Panc1 (cell line): Measurements from ENCODE around the gene OPA1. TPM values are rescaled to one million over a fixed set of nuclear protein-coding genes. Genes with fewer than 3 reads are reported as not detected.

Source experiments
- ATAC-seq: fragments of 200-7000 bp; cut with Tn5 transposase; 2 replicates; pipeline ENCODE4 v1.9.1; 2020; ENCODE audit warnings: mild to moderate bottlenecking, moderate library complexity
- BruUV-seq: library from RNA; stranded (reverse); fragments of 400-500 nt; replicated peaks from 2 replicates; lab custom pipeline; 2021; lab: Mats Ljungman, UMichigan
- CTCF ChIA-PET: fragments of 300-600 bp; sonication (Branson Sonifier 250); formaldehyde crosslinking; loops from one replicate; lab custom pipeline; 2022; ENCODE audit warnings: antibody characterized with exemption; lab: Charles Lee
- POLR2A ChIA-PET: fragments of 300-600 bp; sonication (Branson Sonifier 250); formaldehyde crosslinking; loops from one replicate; lab custom pipeline; 2022; ENCODE audit warnings: antibody characterized with exemption; lab: Charles Lee
- DNase-seq: peaks from one replicate; pipeline ENCODE4 v3.0.0-alpha.2; 2010; ENCODE audit warnings: low read depth, low spot score
- H3K27ac ChIP-seq: 2 replicates; pipeline ENCODE4 v1.5.1; 2011; ENCODE audit warnings: mild to moderate bottlenecking, low read length, inconsistent platforms
- H3K27me3 ChIP-seq: fragments of 200-500 bp; sonication (Bioruptor generic); 2 replicates; pipeline ENCODE4 v1.6.0; 2014; ENCODE audit warnings: low read length, inconsistent platforms; ENCODE audit not compliant: control insufficient read depth, insufficient read depth
- H3K36me3 ChIP-seq: fragments of 200-500 bp; sonication (Bioruptor generic); 2 replicates; pipeline ENCODE4 v1.5.1; 2014; ENCODE audit warnings: inconsistent platforms, mild to moderate bottlenecking, low read length, moderate library complexity; ENCODE audit not compliant: control insufficient read depth, insufficient read depth
- H3K4me1 ChIP-seq: 2 replicates; pipeline ENCODE4 v1.5.1; 2011; ENCODE audit warnings: inconsistent platforms, mild to moderate bottlenecking, low read length, moderate library complexity; ENCODE audit not compliant: control insufficient read depth, insufficient read depth
- H3K4me3 ChIP-seq, 2 experiments: 2 replicates each; pipeline ENCODE4 v1.5.1; 2011 to 2012; ENCODE audit warnings: low read depth in 2 of 2, low read length in 2 of 2, mild to moderate bottlenecking in 2 of 2, inconsistent platforms in 1 of 2, moderate library complexity in 1 of 2
- H3K9me3 ChIP-seq: fragments of 200-500 bp; sonication (Bioruptor generic); 2 replicates; pipeline ENCODE4 v1.5.1; 2014; ENCODE audit warnings: low read depth, mild to moderate bottlenecking, inconsistent platforms, low read length, moderate library complexity; ENCODE audit not compliant: control insufficient read depth, insufficient read depth
- POLR2AphosphoS5 ChIP-seq: IDR thresholded peaks from 2 replicates; pipeline ENCODE4 v1.6.1; 2012; ENCODE audit warnings: mild to moderate bottlenecking, low read depth, low read length, moderate library complexity
- SIN3A ChIP-seq: IDR thresholded peaks from 2 replicates; pipeline ENCODE4 v1.6.1; 2012; ENCODE audit warnings: low read depth, mild to moderate bottlenecking, low read length, moderate library complexity, borderline replicate concordance; ENCODE audit not compliant: insufficient read depth
- TCF7L2 ChIP-seq: IDR thresholded peaks from 2 replicates; pipeline ENCODE4 v1.6.1; 2011; ENCODE audit warnings: mild to moderate bottlenecking, low read depth, low read length, inconsistent platforms
- in situ Hi-C: cut with HindIII; loops from 2 replicates; pipeline ENCODE4 v1.10.0; 2016; ENCODE audit warnings: low sequenced_read_pairs, low pct_unique_long_range_greater_than_20kb
- intact Hi-C: fragments of 100-400 bp; cut with micrococcal nuclease; formaldehyde crosslinking; loops from one replicate; pipeline ENCODE4 v1.10.0; 2022; ENCODE audit not compliant: unreplicated experiment
- total RNA-seq: library from RNA; stranded (reverse); gene quantifications from one replicate; pipeline ENCODE4 v1.2.1, GENCODE V29; 2021; ENCODE audit not compliant: unreplicated experiment
- TF ChIP-seq, protein P1 (sequence below), 2 experiments: IDR thresholded peaks; 2 replicates each; pipeline ENCODE4 v1.6.1; 2011 to 2012; ENCODE audit warnings: low read depth in 2 of 2, control low read depth in 1 of 2, low read length in 1 of 2, mild to moderate bottlenecking in 1 of 2, moderate library complexity in 1 of 2; ENCODE audit not compliant: insufficient read depth in 1 of 2
- TF ChIP-seq, protein P2 (sequence below): fragments of 450-650 bp; IDR thresholded peaks from 2 replicates; pipeline ENCODE4 v1.5.1; 2017; ENCODE audit warnings: mild to moderate bottlenecking

OPA1 gene
- total RNA-seq, 1 experiment from 2014 or later, result 109 TPM

DNA sequence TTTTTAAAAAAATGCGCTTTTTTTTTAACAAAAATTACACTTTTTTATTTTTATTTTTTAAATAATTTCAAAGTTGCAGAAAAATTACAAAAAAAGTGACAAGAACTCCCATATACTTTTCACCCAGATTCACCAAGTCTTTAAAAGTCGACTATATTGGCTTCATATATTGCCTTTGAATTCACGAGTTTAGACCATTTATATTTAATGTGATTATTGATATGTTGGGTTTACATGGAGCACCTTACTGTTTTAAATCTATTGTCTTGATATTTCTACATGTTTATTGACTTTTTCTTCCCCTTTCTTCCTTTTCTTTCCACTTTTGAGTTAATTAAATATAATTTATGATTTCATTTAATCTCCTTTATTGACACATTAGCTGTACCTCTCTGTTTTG, 127.2 kb downstream of the OPA1 start:
- intact Hi-C loops, result no loop called here
- H3K4me3 ChIP-seq, result no peak overlapping the region
- H3K4me1 ChIP-seq, result no peaks in the 10 kb centered on the region
- ChIA-PET POLR2A (interaction anchor here (0.7 kb wide), 1 partner anchor 138 kb away, joined by 8 read pairs; no protein-coding TSS in a partner anchor), CTCF (no interaction called here)
- no peak overlapping the region for H3K27ac ChIP-seq
- no peak for DNase-seq
- in situ Hi-C loops, result no loop called here
- no peaks in the 10 kb centered on the region for H3K27me3 ChIP-seq
- BruUV-seq, result no TSS peak
- TF ChIP-seq POLR2AphosphoS5, result no peak
- TF ChIP-seq, protein P1, sequence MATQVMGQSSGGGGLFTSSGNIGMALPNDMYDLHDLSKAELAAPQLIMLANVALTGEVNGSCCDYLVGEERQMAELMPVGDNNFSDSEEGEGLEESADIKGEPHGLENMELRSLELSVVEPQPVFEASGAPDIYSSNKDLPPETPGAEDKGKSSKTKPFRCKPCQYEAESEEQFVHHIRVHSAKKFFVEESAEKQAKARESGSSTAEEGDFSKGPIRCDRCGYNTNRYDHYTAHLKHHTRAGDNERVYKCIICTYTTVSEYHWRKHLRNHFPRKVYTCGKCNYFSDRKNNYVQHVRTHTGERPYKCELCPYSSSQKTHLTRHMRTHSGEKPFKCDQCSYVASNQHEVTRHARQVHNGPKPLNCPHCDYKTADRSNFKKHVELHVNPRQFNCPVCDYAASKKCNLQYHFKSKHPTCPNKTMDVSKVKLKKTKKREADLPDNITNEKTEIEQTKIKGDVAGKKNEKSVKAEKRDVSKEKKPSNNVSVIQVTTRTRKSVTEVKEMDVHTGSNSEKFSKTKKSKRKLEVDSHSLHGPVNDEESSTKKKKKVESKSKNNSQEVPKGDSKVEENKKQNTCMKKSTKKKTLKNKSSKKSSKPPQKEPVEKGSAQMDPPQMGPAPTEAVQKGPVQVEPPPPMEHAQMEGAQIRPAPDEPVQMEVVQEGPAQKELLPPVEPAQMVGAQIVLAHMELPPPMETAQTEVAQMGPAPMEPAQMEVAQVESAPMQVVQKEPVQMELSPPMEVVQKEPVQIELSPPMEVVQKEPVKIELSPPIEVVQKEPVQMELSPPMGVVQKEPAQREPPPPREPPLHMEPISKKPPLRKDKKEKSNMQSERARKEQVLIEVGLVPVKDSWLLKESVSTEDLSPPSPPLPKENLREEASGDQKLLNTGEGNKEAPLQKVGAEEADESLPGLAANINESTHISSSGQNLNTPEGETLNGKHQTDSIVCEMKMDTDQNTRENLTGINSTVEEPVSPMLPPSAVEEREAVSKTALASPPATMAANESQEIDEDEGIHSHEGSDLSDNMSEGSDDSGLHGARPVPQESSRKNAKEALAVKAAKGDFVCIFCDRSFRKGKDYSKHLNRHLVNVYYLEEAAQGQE (IDR thresholded peaks at IDR 0.05; ENCODE audit: insufficient read depth in 1 of 2, low read depth in 2 of 2, low read length in 1 of 2), result no peak
- no peak for TF ChIP-seq SIN3A
- TF ChIP-seq, protein P2, sequence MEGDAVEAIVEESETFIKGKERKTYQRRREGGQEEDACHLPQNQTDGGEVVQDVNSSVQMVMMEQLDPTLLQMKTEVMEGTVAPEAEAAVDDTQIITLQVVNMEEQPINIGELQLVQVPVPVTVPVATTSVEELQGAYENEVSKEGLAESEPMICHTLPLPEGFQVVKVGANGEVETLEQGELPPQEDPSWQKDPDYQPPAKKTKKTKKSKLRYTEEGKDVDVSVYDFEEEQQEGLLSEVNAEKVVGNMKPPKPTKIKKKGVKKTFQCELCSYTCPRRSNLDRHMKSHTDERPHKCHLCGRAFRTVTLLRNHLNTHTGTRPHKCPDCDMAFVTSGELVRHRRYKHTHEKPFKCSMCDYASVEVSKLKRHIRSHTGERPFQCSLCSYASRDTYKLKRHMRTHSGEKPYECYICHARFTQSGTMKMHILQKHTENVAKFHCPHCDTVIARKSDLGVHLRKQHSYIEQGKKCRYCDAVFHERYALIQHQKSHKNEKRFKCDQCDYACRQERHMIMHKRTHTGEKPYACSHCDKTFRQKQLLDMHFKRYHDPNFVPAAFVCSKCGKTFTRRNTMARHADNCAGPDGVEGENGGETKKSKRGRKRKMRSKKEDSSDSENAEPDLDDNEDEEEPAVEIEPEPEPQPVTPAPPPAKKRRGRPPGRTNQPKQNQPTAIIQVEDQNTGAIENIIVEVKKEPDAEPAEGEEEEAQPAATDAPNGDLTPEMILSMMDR, result no peak
- TF ChIP-seq TCF7L2, result no peak
- H3K9me3 ChIP-seq, result peaks cover 6% of the 10 kb centered on the region; the same call in 1 of the 2 replicates
- H3K36me3 ChIP-seq, result no peaks in the 10 kb centered on the region
- no peak for ATAC-seq

DNA sequence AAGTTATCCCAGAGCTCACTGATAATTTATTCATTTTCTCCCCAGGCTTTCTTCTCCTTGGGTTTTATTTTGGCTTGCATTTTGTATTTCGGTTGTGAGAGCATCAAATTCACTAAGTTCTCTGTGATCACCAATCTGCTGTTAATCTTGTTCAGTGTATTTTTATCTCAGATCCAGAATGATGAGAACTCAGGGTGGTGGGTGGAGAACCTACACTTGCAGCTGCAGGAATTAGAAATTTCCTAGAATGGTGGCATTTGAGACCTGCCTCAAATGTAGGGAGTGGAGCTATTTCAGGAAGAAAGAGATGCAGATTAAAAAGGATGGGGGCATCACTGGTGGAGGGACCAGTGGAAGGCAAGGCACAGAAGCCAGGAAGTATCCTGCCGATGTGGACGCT, 129.6 kb downstream of the OPA1 start:
- no peak for DNase-seq
- TF ChIP-seq TCF7L2, result no peak
- TF ChIP-seq, protein P2, result no peak
- no peak overlapping the region for H3K4me3 ChIP-seq
- POLR2A ChIA-PET, result no interaction called here
- BruUV-seq, result no TSS peak
- H3K27me3 ChIP-seq, result no peaks in the 10 kb centered on the region
- CTCF ChIA-PET, result no interaction called here
- intact Hi-C loops (no loop called here), in situ Hi-C loops (no loop called here)
- no peak for ATAC-seq
- H3K4me1 ChIP-seq, result no peaks in the 10 kb centered on the region
- H3K9me3 ChIP-seq, result peaks cover 6% of the 10 kb centered on the region; the same call in 1 of the 2 replicates
- no peak overlapping the region for H3K27ac ChIP-seq
- no peaks in the 10 kb centered on the region for H3K36me3 ChIP-seq
